WERI-Rb-1 (cell line): ENCODE data around the gene RAB17.
A peak's percentile ranks its signal among the peaks of the same experiment; 100 is the strongest.

ENCODE experiments used
- DNase-seq: peaks from one replicate; pipeline ENCODE4 v3.0.0-alpha.2; 2020
- H3K27ac ChIP-seq: fragments of 250-450 bp; sonication (Bioruptor Pico); 2 replicates; pipeline ENCODE4 v1.5.1; 2020; ENCODE audit warnings: mild to moderate bottlenecking, moderate library complexity
- H3K27me3 ChIP-seq: fragments of 250-450 bp; sonication (Bioruptor Pico); 2 replicates; pipeline ENCODE4 v1.5.1; 2021; ENCODE audit warnings: mild to moderate bottlenecking, low read depth, moderate library complexity; ENCODE audit not compliant: insufficient read depth, severe bottlenecking
- H3K36me3 ChIP-seq: fragments of 250-450 bp; sonication (Bioruptor Pico); 2 replicates; pipeline ENCODE4 v1.5.1; 2020; ENCODE audit warnings: mild to moderate bottlenecking, moderate library complexity
- H3K4me3 ChIP-seq: 2 replicates; pipeline ENCODE4 v1.5.1; 2011; ENCODE audit warnings: low read depth, mild to moderate bottlenecking, control low read depth, low read length
- H3K9me3 ChIP-seq: fragments of 250-450 bp; sonication (Bioruptor Pico); 2 replicates; pipeline ENCODE4 v1.5.1; 2021; ENCODE audit warnings: mild to moderate bottlenecking, moderate library complexity; ENCODE audit not compliant: severe bottlenecking
- CTCF ChIP-seq: IDR thresholded peaks from 2 replicates; pipeline ENCODE4 v1.5.1; 2011; ENCODE audit warnings: low read depth, mild to moderate bottlenecking, control low read depth, inconsistent platforms, low read length

The RAB17 gene

GRCh38 chr2:237603049-237603717 lies 12.6 kb upstream of the RAB17 start:
- H3K4me3 ChIP-seq, result no peak overlapping the region
- no peak for TF ChIP-seq CTCF

GRCh38 chr2:237602409-237602808 lies 11.9 kb upstream of the RAB17 start:
- H3K9me3 ChIP-seq, result no peaks in the 10 kb centered on the region
- no peak for DNase-seq

More at GRCh38 chr2:237603049-237603717, 12.6 kb upstream of the RAB17 start:
- H3K27ac ChIP-seq, result no peak overlapping the region
- H3K27me3 ChIP-seq, result peaks cover 13% of the 10 kb centered on the region
- no peaks in the 10 kb centered on the region for H3K36me3 ChIP-seq
- no peak for DNase-seq
- no peaks in the 10 kb centered on the region for H3K9me3 ChIP-seq

GRCh38 chr2:237601453-237602116 lies 11.1 kb upstream of the RAB17 start:
- H3K36me3 ChIP-seq, result no peaks in the 10 kb centered on the region
- DNase-seq, result no peak
- TF ChIP-seq CTCF, result peak; percentile 34; the same call in 1 of the 2 replicates
- peaks cover 23% of the 10 kb centered on the region for H3K27me3 ChIP-seq
- H3K4me3 ChIP-seq, result no peak overlapping the region
- no peaks in the 10 kb centered on the region for H3K9me3 ChIP-seq
- no peak overlapping the region for H3K27ac ChIP-seq

More at GRCh38 chr2:237602409-237602808, 11.9 kb upstream of the RAB17 start:
- no peaks in the 10 kb centered on the region for H3K36me3 ChIP-seq
- no peak overlapping the region for H3K4me3 ChIP-seq
- peaks cover 15% of the 10 kb centered on the region for H3K27me3 ChIP-seq
- no peak overlapping the region for H3K27ac ChIP-seq
- TF ChIP-seq CTCF, result no peak

GRCh38 chr2:237600205-237600846 lies 9.8 kb upstream of the RAB17 start:
- no peaks in the 10 kb centered on the region for H3K36me3 ChIP-seq
- TF ChIP-seq CTCF, result 0 out of 2 replicates have a peak, but pooled peaks have one; percentile 8
- no peaks in the 10 kb centered on the region for H3K9me3 ChIP-seq
- H3K27ac ChIP-seq, result no peak overlapping the region
- peaks cover 24% of the 10 kb centered on the region for H3K27me3 ChIP-seq
- DNase-seq, result peak; percentile 44
- H3K4me3 ChIP-seq, result peak overlapping the region; percentile 19

GRCh38 chr2:237599465-237600110 lies 9.1 kb upstream of the RAB17 start:
- no peak for DNase-seq
- H3K27me3 ChIP-seq, result peaks cover 24% of the 10 kb centered on the region
- no peak for TF ChIP-seq CTCF
- H3K9me3 ChIP-seq, result no peaks in the 10 kb centered on the region
- no peaks in the 10 kb centered on the region for H3K36me3 ChIP-seq
- H3K4me3 ChIP-seq, result peak overlapping the region; percentile 19; the same call in 1 of the 2 replicates
- no peak overlapping the region for H3K27ac ChIP-seq
